Measurements from ENCODE around the gene CREB3L1.

CREB3L1 gene

GRCh38 chr11:46321757-46322156, 44.3 kb downstream of the CREB3L1 start:
- no peak for DNase-seq (ENCODE audit: extremely low read depth in 1 of 2, low read depth in 1 of 2)

GRCh38 chr11:46322759-46323158, 45.3 kb downstream of the CREB3L1 start:
- DNase-seq (ENCODE audit: extremely low read depth in 1 of 2, low read depth in 1 of 2), result no peak

- DNase-seq (ENCODE audit: extremely low read depth in 1 of 2, low read depth in 1 of 2), result no peak
These were observed 49.5 kb downstream of the CREB3L1 start for GRCh38 chr11:46326813-46327416.

GRCh38 chr11:46327829-46328228, 50.4 kb downstream of the CREB3L1 start:
- DNase-seq (ENCODE audit: extremely low read depth in 1 of 2, low read depth in 1 of 2), result no peak

- no peak for DNase-seq (ENCODE audit: extremely low read depth in 1 of 2, low read depth in 1 of 2)
These were observed 52.7 kb downstream of the CREB3L1 start for GRCh38 chr11:46330154-46330553.

- DNase-seq (ENCODE audit: extremely low read depth in 1 of 2, low read depth in 1 of 2), result no peak
These were observed 53.3 kb downstream of the CREB3L1 start for GRCh38 chr11:46330563-46331281.

- DNase-seq (ENCODE audit: extremely low read depth in 1 of 2, low read depth in 1 of 2), result no peak
These were observed 54.0 kb downstream of the CREB3L1 start for GRCh38 chr11:46331282-46331984.

GRCh38 chr11:46332093-46332567, 54.7 kb downstream of the CREB3L1 start:
- DNase-seq (ENCODE audit: extremely low read depth in 1 of 2, low read depth in 1 of 2), result no peak

GRCh38 chr11:46332568-46333393, 55.3 kb downstream of the CREB3L1 start:
- DNase-seq (ENCODE audit: extremely low read depth in 1 of 2, low read depth in 1 of 2), result no peak

GRCh38 chr11:46333394-46333947, 56.0 kb downstream of the CREB3L1 start:
- DNase-seq (ENCODE audit: extremely low read depth in 1 of 2, low read depth in 1 of 2), result no peak

- no peak for DNase-seq (ENCODE audit: extremely low read depth in 1 of 2, low read depth in 1 of 2)
These were observed 56.7 kb downstream of the CREB3L1 start for GRCh38 chr11:46334211-46334610.

GRCh38 chr11:46335271-46335670, 57.8 kb downstream of the CREB3L1 start:
- DNase-seq (ENCODE audit: extremely low read depth in 1 of 2, low read depth in 1 of 2), result no peak

GRCh38 chr11:46335890-46336562, 58.6 kb downstream of the CREB3L1 start:
- DNase-seq (ENCODE audit: extremely low read depth in 1 of 2, low read depth in 1 of 2), result no peak

- no peak for DNase-seq (ENCODE audit: extremely low read depth in 1 of 2, low read depth in 1 of 2)
These were observed 59.2 kb downstream of the CREB3L1 start for GRCh38 chr11:46336563-46337180.

GRCh38 chr11:46337626-46338345, 60.3 kb downstream of the CREB3L1 start:
- DNase-seq (ENCODE audit: extremely low read depth in 1 of 2, low read depth in 1 of 2), result no peak

GRCh38 chr11:46338636-46338987, 61.1 kb downstream of the CREB3L1 start:
- no peak for DNase-seq (ENCODE audit: extremely low read depth in 1 of 2, low read depth in 1 of 2)

GRCh38 chr11:46338988-46339666, 61.7 kb downstream of the CREB3L1 start:
- no peak for DNase-seq (ENCODE audit: extremely low read depth in 1 of 2, low read depth in 1 of 2)

- DNase-seq (ENCODE audit: extremely low read depth in 1 of 2, low read depth in 1 of 2), result no peak
These were observed 62.4 kb downstream of the CREB3L1 start for GRCh38 chr11:46339816-46340215.

GRCh38 chr11:46341454-46341853, 64.0 kb downstream of the CREB3L1 start:
- no peak for DNase-seq (ENCODE audit: extremely low read depth in 1 of 2, low read depth in 1 of 2)

All from stimulated activated CD8-positive, alpha-beta memory T cell treated with anti-CD3 and anti-CD28 coated beads, Interleukin-7, amount 100 ng/mL, for 48 hours (primary cell).